Colon (tissue), 2 donors: ENCODE results near the gene TEK.
A peak's percentile ranks its signal among the peaks of the same experiment; 100 is the strongest.
"Not testable (repeated sequence)": the region's sequence is repeated elsewhere in the genome, so short reads cannot be mapped to it uniquely, and the experiment has no call there.

Experiments used
- FAIRE-seq: peaks from 2 replicates; lab custom pipeline; 2012; peaks lifted over from hg19 to GRCh38; lab: Jason Lieb, UNC
- donor health status: control.
- donor health status: control.

Gene TEK

GRCh38 chr9:27108981-27109541, at the start of gene TEK:
Gene TEK, plus strand, starts transcription at chr9:27109225. Its CDS starts 366 bp downstream, at chr9:27109591.
- no peak for FAIRE-seq

GRCh38 chr9:27059412-27059811, 49.6 kb upstream of the TEK start:
- no peak for FAIRE-seq

- peak; percentile 61 for FAIRE-seq
These were observed 49.1 kb upstream of the TEK start for GRCh38 chr9:27059907-27060306.

- no peak for FAIRE-seq
These were observed 43.7 kb upstream of the TEK start for GRCh38 chr9:27065288-27065687.

- no peak for FAIRE-seq
These were observed 34.9 kb upstream of the TEK start for GRCh38 chr9:27073841-27074728.

DNA sequence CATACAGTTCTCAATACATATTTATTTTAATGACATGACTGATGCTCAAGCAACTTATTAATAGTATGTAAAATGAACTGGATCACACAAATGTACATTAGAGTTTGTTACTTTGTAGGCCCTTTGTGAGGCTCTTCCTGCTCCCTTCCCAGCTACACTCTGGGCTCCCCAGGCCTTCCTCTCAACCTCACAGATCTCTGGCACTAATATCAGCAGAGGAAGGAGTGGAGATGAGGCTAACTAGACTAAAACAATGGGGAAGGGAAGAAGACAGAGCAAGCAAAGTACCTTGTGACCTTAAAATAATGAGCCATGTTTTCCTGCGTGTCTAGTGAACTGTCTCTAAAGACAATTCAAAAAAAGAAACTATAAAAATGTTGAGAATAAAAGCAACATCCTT, 30.3 kb upstream of the TEK start:
- FAIRE-seq: no peak

- FAIRE-seq: no peak
These were observed 23.6 kb upstream of the TEK start for GRCh38 chr9:27085456-27085855.

- no peak for FAIRE-seq
These were observed 22.0 kb upstream of the TEK start for GRCh38 chr9:27086818-27087680.

GRCh38 chr9:27088981-27089380, 20.0 kb upstream of the TEK start:
- no peak for FAIRE-seq

DNA sequence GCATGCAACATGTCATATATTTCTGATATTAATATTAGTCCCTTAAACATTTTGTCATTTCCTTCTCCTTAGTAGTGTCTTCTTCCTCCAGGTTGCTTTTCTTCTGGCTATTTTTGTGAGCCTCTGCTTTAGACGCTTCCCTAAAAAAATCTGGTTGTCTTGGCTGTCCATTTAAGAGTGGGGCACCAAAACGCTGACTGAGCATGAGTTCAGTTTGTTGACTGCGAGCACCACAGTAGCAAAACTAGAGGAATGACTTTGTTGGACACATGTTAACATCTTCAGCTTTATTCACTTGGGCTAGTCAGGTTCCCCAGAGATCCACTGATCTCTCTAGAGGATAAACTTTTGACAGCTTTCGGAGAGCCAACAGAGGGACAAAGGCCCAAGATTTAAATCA, 19.3 kb upstream of the TEK start:
- FAIRE-seq: no peak

GRCh38 chr9:27090231-27090630, 18.8 kb upstream of the TEK start:
- no peak for FAIRE-seq

DNA sequence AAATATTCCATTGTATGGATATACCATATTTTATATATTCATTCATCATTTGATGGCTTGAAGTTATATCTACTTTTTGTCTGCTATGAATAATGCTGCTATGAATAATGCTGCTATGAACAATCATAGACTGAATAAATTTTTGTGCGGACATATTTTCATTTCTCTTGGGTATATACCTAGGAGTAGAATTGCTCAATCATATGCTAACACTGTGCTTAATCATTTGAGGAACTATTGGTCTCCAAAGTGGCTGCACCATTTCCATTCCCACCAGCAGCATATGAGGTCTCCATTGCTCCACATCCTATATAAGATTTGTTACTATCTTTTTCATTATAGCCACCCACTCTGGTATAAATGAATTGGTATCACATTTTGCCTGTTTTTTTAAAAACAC, 18.3 kb upstream of the TEK start:
- no peak for FAIRE-seq

GRCh38 chr9:27092496-27092895, 16.5 kb upstream of the TEK start:
- not testable (repeated sequence) for FAIRE-seq

DNA sequence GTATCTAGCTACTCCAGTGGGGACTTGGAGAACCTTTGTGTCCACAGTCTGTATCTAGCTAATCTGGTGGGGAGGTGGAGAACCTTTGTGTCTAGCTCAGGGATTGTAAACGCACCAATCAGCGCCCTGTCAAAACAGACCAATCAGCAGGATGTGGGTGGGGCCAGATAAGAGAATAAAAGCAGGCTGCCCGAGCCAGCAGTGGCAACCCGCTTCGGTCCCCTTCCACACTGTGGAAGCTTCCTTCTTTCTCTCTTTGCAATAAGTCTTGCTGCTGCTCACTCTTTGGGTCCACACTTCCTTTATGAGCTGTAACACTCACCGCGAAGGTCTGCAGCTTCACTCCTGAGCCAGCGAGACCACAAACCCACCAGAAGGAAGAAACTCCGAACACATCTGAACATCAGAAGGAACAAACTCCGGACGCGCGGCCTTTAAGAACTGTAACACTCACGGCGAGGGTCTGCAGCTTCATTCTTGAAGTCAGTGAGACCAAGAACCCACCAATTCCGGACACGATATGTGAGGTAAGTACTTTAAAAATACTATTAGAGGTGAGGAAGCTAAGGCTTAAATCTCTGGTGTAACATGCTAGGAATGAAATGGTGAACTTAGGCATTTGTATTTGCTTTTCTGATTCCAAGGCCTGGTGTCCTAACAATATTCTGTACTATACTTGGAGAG, 15.5 kb upstream of the TEK start:
- not testable (repeated sequence) for FAIRE-seq

GRCh38 chr9:27094640-27095298, 14.3 kb upstream of the TEK start:
- FAIRE-seq: no peak

DNA sequence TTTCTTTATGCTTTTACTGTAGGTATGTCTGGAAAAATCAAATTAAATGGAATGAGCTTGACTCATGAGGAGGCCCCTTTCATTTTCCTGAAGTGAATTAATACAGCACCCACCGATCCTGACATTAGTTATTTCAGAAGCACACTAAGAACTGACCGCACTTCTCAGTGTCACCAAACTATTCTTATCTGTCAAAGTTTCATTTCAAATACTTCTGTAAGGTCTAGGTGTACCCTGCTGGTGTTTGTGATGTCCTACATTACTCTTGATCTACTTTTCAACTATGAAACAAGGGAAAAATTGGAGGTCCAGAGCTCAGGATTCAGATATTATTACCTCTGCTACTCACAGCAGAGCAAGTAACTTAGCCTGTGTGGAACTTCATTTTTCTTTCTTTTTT, 1.8 kb upstream of the TEK start:
- FAIRE-seq: no peak

DNA sequence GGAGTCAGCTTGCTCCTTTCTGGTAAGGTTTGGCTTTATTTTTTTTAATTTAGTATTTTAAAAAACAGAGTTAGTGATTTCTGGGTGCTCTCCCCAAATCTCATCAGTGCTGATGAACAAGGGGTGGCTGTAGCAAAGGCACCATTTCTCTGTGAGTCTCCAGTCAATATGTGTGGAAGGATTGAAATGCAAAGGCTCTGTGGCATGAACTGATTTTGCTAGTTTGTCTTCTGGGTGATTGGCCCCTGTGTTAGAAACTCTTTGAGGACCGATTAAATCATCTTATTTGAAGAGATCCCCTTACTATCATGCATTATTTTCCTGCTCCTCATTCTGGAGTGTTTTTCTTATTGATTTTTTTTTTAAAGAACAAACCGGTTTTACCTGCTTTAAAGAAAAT, 596 bp downstream of the TEK start:
- no peak for FAIRE-seq

DNA sequence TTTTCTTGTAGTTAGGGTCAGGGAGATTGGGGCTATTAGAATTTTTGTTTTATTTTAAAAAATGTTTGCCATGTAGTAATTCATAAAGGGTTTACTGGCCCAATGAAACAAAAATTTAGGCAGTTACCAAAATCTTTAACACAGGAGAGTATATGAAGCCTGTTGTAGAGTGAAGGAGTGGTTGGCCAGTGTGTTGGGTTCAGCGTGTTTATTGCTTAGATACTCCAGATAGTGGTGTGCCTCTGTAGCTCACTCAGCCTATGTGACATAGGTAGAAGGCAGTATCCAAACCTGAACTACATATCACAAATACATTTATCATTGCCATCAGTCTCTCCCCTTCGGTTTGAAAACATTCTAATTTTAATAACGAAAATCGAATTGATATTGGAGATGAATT, 1.2 kb downstream of the TEK start:
- FAIRE-seq: no peak

- FAIRE-seq: no peak
These were observed 3.2 kb downstream of the TEK start for GRCh38 chr9:27112235-27112634.

GRCh38 chr9:27117489-27118135, 8.6 kb downstream of the TEK start:
- no peak for FAIRE-seq

GRCh38 chr9:27118916-27119315, 9.9 kb downstream of the TEK start:
- no peak for FAIRE-seq
